ENCODE data around the gene LRRTM2. TPM values are rescaled to one million over a fixed set of nuclear protein-coding genes. Genes with fewer than 3 reads are reported as not detected.

Gene LRRTM2
- total RNA-seq, 4 donors from 2014 or later: 0.20 to 3.7 (median 0.81) TPM

GRCh38 chr5:138870611-138871010 is 4.5 kb downstream of the LRRTM2 start:
- WGBS, 2 donors: 58 to 59% methylated on average over 3 of the region's 3 CpGs
- TF ChIP-seq EP300 (IDR thresholded peaks at IDR 0.05) (no peak), POLR2A (IDR thresholded peaks at IDR 0.05) (no peak), CTCF (IDR thresholded peaks at IDR 0.05) (no peak)
- H3K4me1 ChIP-seq: peaks cover 0 to 83% (median 30%) of the 10 kb centered on the region in 4 donors

GRCh38 chr5:138869763-138870500 is 5.2 kb downstream of the LRRTM2 start:
- no peak overlapping the region for H3K4me3 ChIP-seq
- H3K27me3 ChIP-seq: no peaks in the 10 kb centered on the region
- peaks cover 0 to 77% (median 28%) of the 10 kb centered on the region in 4 donors for H3K4me1 ChIP-seq
- no peak for DNase-seq (ENCODE audit: low spot score in 2 of 2)
- no peaks in the 10 kb centered on the region for H3K9me3 ChIP-seq
- TF ChIP-seq CTCF (IDR thresholded peaks at IDR 0.05) (no peak), EP300 (IDR thresholded peaks at IDR 0.05) (no peak), POLR2A (IDR thresholded peaks at IDR 0.05) (no peak)
- 44 to 64% methylated on average over 5 of the region's 5 CpGs for WGBS, 2 donors
- H3K27ac ChIP-seq: peak overlapping the region in 1 of 4 donors; percentile 8
- no peaks in the 10 kb centered on the region for H3K36me3 ChIP-seq

More at GRCh38 chr5:138870611-138871010, 4.5 kb downstream of the LRRTM2 start:
- Histone ChIP-seq H3K4me3 (no peak overlapping the region), H3K36me3 (no peaks in the 10 kb centered on the region), H3K9me3 (no peaks in the 10 kb centered on the region), H3K27me3 (no peaks in the 10 kb centered on the region), H3K27ac (peak overlapping the region in 1 of 4 donors; percentile 29)
- no peak for DNase-seq (ENCODE audit: low spot score in 2 of 2)

GRCh38 chr5:138869038-138869437 is 6.1 kb downstream of the LRRTM2 start:
- 72 to 82% methylated on average over 1 of the region's 1 CpG for WGBS, 2 donors
- no peaks in the 10 kb centered on the region for H3K9me3 ChIP-seq
- H3K36me3 ChIP-seq: peaks cover 0 to 5% (median 0%) of the 10 kb centered on the region in 3 donors
- peaks cover 0 to 68% (median 26%) of the 10 kb centered on the region in 4 donors for H3K4me1 ChIP-seq
- no peaks in the 10 kb centered on the region for H3K27me3 ChIP-seq
- H3K4me3 ChIP-seq: no peak overlapping the region
- no peak overlapping the region for H3K27ac ChIP-seq
- DNase-seq (ENCODE audit: low spot score in 2 of 2): no peak
- TF ChIP-seq POLR2A (IDR thresholded peaks at IDR 0.05): no peak
- no peak for TF ChIP-seq CTCF (IDR thresholded peaks at IDR 0.05)
- no peak for TF ChIP-seq EP300 (IDR thresholded peaks at IDR 0.05)

GRCh38 chr5:138867011-138867410 is 8.1 kb downstream of the LRRTM2 start:
- DNase-seq (ENCODE audit: low spot score in 2 of 2): no peak
- TF ChIP-seq POLR2A (IDR thresholded peaks at IDR 0.05) (no peak), EP300 (IDR thresholded peaks at IDR 0.05) (no peak), CTCF (IDR thresholded peaks at IDR 0.05) (no peak)
- Histone ChIP-seq H3K9me3 (peaks cover 0 to 14% (median 3%) of the 10 kb centered on the region in 4 donors), H3K27me3 (no peaks in the 10 kb centered on the region), H3K4me3 (no peak overlapping the region), H3K4me1 (peaks cover 0 to 47% (median 13%) of the 10 kb centered on the region in 4 donors), H3K27ac (no peak overlapping the region), H3K36me3 (peaks cover 0 to 19% (median 0%) of the 10 kb centered on the region in 3 donors)
- 94 to 100% methylated on average over 1 of the region's 1 CpG for WGBS, 2 donors

GRCh38 chr5:138853132-138853531 is 22.0 kb downstream of the LRRTM2 start:
- WGBS, 2 donors: 75 to 76% methylated on average over 9 of the region's 9 CpGs
- TF ChIP-seq EP300 (IDR thresholded peaks at IDR 0.05): no peak
- no peak for TF ChIP-seq CTCF (IDR thresholded peaks at IDR 0.05)
- no peak for TF ChIP-seq POLR2A (IDR thresholded peaks at IDR 0.05)
- H3K4me3 ChIP-seq: no peak overlapping the region
- H3K9me3 ChIP-seq: no peaks in the 10 kb centered on the region
- no peak for DNase-seq (ENCODE audit: low spot score in 2 of 2)
- no peak overlapping the region for H3K27ac ChIP-seq
- H3K36me3 ChIP-seq: peaks cover 0 to 7% (median 0%) of the 10 kb centered on the region in 3 donors
- H3K27me3 ChIP-seq: no peaks in the 10 kb centered on the region
- peaks cover 0 to 65% (median 6%) of the 10 kb centered on the region in 4 donors for H3K4me1 ChIP-seq

Data from tibial nerve (tissue), 4 donors.